GM10847 (cell line): ENCODE results near the gene IL1R2.

Experiments used
- POLR2A ChIP-seq: IDR thresholded peaks from 2 replicates; pipeline ENCODE4 v1.6.1; 2011; ENCODE audit not compliant: insufficient read length; ENCODE audit errors: extremely low read depth

The IL1R2 gene

DNA sequence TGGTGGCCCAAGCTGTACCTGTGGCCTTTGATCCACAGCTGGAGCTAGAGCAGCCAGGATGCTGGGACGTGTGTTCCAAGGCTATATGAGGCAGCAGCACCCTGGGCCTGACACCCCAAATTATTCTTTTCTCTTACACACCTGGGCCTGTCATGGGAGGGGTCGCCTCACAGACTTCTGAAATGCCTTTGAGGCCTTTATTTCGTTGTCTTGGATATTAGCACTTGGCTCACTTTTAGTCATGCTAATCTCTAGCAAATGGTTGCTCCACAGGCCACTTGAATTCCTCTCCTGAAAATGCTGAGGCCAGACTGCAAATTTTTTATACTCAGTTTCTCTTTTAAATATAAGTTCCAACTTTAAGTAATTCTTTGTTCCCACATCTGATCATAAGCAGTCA, 22.0 kb upstream of the IL1R2 start:
- TF ChIP-seq POLR2A: no peak

DNA sequence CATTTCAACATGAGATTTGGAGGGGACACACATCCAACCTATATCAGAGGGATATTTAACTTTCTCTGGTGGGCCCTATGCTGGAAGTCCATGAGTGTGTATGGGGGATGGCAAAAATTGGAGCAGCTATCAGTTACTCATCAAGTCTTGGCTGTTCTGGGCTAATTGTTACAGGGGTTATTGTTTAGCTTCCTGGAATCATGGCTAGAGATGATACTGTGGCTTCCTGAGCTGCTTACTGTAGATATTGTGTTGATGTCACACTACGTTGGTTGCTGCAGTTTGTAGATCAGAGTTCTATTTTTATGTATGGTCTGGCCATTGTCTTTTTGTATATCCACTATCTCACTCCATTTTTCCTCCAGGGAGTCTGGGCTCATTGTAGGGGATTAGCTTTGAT, 20.9 kb upstream of the IL1R2 start:
- no peak for TF ChIP-seq POLR2A

DNA sequence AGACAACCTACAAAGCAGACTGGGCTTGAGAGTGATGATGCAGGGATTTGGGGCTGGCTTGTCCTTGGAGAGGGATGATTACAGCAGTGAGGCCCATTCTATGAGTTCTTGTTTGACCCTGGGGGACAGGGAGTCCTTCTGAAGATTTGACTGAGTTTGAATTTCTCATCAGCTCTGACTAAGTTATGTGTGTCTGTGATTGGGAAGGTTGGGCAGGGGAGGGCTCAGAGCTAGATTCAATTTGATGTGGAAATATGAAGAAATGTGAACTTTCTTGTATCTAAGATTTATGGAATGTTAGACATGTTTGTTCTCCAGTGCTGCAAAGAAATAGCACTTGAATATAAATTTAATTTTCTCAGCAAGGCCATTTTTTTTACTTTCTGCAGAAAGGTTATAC, 19.9 kb upstream of the IL1R2 start:
- TF ChIP-seq POLR2A: no peak

DNA sequence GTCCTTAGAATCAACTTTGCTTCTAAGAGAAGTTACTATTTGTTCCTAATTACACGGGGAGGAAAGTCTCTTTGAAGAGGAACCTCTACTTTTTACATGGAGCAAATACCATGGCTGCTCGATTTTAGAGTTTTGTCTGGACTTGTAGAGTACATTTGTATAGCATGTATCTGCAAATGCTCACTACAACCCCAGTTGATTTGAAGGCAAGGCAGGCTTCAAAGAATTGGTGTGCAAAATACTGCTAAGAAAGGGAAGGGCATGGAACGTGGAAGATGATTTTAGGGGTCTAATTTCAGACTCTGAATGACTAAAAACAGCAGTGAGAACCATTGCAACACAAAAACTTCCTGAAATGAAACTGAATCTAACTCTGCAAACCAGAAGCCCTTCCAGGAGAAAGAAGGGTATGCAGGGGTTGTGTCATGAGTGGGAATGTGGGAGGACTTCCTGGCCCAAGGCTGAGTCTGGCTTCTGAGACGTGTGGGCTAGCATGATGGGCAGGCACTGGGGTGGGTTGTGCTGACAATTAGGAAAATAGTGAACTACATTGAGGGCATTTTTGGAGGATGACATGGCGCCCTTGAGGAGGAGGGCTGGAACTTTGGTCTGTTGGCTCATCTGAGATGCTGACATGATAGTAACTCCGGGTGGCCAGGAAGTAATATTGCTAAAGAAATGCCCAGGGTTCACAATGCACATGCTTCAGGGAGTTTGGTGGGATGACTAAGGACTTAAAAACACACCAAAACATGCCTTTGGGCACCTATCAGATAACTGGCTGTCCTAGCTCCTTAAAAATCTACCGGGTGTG, 18.9 kb upstream of the IL1R2 start:
- TF ChIP-seq POLR2A: no peak

DNA sequence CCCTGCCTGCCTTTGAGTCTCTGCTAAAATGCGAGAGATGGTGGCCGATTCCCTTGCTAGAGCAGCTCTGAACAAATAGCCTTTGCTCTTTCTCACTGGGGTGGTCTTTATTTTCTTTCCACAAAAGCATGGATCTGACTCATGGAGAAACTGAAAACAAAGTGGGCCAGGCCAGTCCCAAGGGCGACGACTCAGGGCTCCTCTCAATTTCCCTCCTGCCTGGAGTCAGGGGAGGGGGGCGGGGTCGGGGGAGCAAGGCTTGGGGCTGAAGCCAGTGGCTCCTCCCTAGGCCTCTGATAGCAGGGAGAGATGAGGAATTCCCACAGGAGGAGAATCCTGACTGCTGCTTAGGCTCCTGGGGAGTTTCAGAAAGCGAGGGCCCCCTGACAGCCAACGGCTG, 17.1 kb upstream of the IL1R2 start:
- no peak for TF ChIP-seq POLR2A

DNA sequence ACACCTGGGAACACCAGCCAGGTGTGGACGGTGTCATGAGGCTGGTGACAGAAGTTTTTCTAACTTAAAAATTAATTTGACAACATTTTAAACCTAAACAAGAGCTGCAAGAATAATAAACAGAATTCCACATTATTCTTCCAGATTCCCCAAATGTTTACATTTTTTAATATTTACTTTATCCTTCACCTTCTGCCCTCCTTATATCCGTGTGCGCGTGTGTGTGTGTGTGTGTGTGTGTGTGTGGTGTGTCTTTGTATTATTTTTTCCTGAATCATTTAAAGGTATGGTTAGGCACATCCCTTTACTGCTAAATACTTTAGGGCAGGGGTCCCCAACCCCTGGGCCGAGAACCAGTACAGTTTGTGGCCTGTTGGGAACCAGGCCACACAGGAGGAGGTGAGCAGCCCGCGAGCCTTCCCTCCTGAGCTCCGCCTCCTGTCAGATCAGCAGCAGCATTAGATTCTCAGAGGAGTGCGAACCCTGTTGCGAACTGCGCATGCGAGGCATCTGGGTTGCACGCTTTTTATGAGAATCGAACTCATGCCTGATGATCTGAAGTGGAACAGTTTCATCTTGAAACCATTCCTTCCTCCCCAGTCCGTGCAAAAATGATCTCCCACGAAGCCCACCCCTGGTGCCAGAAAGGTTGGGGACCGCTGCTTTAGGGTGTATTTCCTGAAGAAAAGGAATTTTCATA, 16.4 kb upstream of the IL1R2 start:
- TF ChIP-seq POLR2A: no peak

DNA sequence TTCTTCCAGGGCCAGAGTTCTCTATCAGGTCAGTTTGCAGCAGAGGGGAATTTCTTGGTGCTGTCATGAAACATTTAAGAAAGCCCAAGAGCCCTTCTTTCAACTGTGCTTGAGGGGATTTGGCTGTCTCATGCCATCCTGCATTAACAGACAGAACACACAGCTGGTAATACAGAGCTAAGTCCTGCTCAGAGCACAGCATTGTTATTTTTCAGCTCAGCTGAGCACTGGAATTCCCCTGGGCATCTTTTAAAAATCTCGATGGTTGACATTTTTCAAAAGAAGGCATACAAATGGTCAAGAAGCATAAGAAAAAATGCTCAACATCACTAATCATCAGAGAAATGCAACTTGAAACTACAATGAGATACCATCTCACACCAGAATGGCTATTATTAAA, 14.9 kb upstream of the IL1R2 start:
- no peak for TF ChIP-seq POLR2A

DNA sequence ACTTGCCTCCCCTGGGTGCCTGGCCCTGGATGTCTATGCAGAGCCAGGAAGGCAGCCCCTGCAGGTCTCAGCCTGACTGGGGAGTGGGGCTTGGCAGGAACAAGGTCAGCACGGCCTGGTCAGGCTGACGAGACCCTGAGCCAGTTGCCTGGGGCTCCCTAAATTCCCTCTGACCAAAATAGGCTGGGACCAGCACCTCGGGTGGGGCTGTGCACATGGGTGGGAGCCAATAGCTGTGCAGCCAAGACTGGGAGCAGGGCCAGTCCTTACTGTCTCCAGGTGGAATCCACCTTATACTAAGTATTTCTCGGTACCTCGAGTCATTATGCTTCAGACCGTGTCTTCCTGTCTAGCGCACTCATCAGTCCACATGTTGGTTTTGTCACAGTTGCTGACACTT, 11.4 kb upstream of the IL1R2 start:
- TF ChIP-seq POLR2A: no peak

DNA sequence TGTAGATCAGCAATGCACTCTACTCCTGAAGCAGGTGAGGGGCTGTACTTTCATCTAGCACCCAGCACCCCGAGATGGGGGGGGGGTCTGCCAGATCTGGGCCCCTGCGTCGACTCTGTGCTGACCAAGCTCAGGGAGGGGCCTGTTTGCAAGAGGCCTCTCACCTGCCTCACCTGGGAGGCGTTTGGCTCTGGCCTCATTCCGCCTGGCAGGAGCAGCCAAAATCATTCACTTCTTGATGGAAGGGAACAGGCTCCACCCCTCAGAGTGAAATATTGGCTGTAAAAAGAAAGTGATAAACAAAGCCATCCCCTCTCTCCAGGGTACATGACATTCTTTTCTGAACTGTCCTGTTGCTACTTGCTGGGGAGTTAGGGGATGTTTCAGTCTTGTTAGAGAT, 10.7 kb upstream of the IL1R2 start:
- TF ChIP-seq POLR2A: no peak

DNA sequence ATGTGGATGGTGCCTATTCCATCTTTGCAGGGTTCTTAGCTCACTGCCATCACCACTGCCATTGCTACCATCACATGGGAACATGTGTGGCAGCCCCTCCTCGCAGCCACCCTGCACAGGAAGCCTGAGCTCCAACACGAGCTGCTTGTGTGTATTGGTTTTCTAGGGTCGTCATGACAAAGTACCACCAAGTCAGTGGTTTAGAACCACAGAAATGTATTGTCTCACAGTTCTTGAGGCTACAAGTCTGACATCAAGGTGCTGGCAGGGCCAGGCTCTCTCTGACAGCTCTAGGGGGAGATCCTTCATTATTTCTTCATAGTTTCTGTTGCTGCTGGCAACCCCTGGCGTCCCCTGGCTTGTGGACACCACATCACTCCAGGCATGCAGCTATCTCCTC, 10.3 kb upstream of the IL1R2 start:
- TF ChIP-seq POLR2A: no peak

DNA sequence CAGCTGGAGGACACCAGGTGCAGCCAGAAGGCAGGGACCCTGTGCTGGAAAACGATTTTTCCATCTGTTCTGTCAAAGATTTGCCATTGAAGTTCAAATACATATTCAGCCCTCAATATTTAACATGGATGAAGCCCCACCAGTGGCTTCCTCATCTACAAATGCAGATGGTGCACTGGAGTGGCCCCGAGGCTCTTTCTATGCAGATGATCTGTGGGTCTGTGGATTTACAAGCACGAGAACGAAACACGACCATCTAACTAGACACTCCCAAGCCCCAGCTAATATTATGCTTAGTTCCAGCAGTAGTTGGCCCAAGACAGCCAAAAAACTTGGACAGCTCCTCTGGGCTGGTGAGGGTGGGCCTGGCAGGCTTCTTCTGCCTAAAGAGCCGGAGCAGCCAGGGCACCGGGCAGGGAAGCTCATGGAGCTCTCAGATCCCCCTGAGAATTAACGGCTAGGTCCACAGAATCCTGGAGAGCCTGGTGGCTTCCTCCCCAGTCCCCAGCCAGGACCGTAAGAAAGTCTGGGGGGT, 9.2 kb upstream of the IL1R2 start:
- no peak for TF ChIP-seq POLR2A

DNA sequence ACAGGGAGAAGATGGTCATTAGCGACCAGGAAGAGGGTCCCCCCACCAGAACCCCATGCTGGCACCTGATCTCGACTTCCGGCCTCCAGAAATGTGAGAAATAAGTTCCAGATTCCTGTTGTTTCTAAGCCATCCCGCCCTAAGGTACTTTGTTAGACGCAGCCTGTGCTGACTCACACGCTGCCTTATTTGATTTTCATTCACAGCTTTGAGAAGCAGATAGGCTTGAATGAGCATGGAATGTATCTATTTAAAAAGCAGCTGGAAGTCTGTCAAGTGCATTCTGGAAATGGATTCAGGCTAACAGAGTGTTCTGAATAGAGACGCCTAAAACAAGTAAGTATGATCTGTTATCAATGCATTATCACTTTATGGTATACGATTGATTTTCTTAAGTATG, 8.3 kb upstream of the IL1R2 start:
- TF ChIP-seq POLR2A: no peak

DNA sequence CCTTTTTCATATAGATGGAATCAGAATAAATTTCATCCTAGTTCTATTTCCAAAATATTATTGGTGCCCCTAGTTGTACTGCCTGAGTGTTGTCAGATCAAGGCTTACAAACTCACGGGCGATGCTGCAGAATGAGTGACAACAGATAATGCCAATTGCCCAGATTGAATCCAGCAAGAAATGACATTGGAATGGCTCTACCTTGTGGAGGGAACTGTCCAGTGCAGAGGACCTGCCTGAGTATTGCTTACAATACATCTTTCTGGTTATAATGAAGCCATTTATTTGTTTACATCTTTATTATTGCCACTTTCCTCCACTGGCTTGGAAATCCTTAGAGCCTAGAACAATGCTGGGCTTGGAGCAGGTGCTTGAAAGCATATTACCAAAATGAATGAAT, 7.8 kb upstream of the IL1R2 start:
- no peak for TF ChIP-seq POLR2A

DNA sequence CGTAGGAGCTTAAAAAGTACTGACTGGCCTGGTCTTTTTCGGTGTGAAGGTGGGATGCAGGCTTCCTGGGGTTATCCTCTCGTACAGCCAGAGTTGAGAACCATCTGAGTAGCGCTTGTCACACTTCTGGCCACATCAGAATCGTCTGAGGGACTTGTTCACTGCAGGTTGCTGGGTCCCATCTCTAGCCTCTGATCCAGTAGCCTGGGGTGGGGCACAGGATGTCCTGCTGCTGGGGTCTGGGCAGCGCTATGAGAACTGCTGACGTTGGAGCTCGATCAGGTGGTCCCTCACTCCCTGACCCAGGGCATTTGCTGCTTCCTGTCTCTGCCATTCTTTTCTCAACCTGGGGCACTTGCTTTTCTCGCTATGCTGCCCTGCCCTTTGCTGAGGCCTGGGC, 7.1 kb upstream of the IL1R2 start:
- TF ChIP-seq POLR2A: no peak

DNA sequence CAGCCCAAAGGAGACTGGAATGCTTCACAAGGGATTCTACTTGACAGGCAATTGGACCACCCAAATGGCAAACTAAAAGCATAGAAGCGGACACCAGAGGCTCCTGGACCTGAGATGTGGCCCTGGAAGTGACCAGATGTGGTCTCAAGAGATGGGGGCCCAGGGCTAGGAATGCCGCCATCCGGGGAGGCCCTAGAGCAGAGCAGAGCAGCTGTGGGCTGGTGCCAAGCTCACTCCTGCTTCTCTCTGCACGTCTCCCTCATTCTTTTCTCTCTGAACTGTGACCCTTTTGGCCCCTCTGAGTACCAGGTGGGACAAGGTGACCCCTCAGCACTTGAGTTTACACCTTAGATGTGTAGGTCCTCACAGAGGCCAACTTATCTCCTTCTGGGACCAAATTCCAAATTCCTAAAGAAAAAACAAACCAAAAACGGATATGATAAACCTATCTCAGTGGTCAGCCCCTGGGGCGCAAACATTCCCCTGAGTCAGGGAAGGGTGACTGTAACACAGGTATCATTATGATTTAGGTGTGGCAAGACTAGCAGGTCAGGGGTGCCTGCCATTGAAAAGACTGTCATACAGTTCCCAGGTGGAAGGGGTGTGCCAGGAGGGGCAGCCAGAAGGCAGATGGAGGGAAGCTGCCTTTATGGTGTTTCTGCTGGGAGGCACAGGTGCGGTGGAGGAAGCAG, 6.5 kb upstream of the IL1R2 start:
- TF ChIP-seq POLR2A: no peak

DNA sequence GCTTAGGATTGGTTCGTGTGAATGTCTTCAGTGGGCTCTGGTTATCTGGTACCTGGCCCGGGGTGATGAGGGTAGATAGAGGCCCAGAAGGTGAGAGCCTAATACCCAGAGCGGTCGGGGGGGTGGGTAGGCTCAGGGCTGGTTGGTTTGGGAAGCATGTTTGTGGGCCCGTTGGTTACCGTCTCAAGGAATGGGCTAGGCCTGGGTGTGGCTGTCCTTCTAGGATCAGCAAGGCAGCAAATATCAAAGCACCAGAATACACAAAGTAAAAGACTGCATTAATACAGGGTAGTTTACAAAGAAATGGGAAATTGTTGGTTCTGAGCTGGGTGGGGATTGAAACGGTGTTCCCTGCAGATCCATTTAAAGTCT, 6.0 kb upstream of the IL1R2 start:
- TF ChIP-seq POLR2A: no peak
